CD4-positive, alpha-beta T cell treated with Interleukin-21 for 1 hour (primary cell): ENCODE results near the gene PPDPF.
A peak's percentile ranks its signal among the peaks of the same experiment; 100 is the strongest.

ENCODE experiments used
- DNase-seq: peaks from one replicate; pipeline ENCODE4 v3.0.0-alpha.2; 2020

The PPDPF gene

DNA sequence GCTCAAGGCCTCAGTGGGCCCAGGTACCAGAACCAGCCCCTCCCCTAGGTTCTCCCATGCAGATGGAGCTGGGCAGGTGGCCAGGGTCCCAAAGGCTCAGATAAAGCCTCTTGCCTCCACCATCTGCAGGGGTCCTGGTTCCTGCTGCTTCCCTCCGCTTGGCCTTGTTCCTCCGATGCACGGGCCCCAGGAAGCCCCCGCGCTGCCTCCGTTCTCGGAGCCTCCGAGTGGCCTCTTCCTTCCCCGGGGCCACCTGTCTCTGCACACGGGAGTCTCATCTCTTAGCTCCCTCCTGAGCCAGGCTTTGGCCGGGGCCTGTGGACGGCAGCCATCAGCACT is 18.5 kb downstream of the PPDPF start:
- DNase-seq, result no peak

DNA sequence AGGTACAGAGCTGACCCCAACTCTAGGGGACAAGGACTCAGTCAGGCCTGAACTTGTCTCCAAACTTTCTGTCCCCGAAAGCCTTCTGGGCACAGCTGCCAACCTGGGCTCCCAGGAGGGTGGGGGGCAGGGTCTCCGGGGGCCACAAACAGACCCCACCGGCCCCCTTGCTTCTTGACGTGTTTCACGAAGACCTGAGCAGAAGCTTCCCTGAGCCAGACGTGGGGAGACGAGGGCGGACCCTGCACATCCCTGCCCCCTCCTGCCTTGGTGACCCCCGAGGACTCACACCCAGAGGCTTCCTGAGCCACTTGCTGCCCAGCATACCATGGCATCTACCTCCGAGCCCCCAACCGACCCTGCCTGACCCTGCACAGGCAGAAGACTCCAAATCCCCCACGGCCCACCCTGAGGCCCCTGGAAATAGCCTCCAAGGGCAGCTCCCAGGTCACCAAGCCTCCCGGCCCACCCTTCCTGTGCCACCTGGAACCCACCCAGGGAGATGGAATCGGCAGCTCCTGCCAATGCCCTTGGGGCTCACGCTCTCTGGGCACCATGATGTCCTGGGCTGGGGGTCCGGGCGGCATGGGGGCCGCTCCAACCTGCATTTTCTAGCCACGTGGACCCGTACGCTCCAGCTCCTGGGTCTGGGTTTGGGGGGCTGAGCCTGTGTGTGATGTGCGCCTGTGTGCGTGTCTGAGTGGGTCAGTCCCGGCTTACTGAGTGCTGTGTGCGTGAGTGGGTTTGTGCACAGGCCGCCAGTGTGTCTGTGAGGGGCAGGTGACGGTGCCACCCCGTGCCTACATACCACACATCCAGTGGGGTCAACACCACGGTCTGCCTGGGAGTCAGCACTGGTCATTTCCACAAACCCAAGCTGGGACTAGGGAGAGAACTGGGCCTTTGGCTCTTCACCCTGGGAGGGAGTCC is 19.1 kb downstream of the PPDPF start:
- no peak for DNase-seq

- no peak for DNase-seq
Measured at GRCh38 chr20:63540417-63541186, 20.0 kb downstream of the PPDPF start.

DNA sequence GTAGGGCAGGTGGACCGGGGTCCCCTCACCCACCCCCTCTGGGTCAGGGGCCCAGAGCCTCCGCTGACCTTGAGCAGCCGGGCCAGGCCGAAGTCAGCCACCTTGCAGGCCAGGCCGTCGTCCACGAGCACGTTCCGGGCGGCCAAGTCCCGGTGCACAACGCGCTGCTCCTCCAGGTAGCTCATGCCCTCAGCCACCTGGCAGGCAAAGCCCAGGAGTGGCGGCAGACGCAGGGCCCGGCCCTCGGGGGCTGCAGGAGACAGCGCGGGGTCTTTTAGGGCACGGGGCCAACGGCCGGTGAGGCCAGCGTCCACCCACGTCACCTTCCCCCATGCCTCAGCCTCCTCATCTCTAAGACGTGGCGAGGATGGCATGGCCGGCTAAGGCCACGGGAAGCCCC is 20.8 kb downstream of the PPDPF start:
- no peak for DNase-seq

GRCh38 chr20:63542031-63542559 is 21.5 kb downstream of the PPDPF start:
- no peak for DNase-seq

DNA sequence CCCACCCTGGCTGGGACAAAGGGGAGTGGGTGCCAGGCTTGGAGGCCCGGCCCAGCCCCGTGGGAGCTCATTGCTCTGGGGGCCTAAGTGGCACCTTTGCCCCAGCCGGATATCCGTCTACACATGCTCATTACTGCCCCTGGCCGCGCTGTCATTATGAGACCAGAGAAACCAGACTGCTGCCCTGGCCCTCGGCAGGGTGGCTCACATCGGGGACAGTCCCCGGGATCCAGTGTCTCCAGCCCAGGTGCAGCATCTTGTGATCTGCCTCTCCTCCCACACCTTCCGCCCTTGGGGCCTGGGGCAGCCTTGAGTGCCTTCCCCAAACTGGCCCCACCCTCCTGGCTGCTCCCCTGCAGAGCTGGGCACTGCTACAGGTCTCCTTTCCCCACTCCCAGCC is 22.1 kb downstream of the PPDPF start:
- DNase-seq, result no peak

DNA sequence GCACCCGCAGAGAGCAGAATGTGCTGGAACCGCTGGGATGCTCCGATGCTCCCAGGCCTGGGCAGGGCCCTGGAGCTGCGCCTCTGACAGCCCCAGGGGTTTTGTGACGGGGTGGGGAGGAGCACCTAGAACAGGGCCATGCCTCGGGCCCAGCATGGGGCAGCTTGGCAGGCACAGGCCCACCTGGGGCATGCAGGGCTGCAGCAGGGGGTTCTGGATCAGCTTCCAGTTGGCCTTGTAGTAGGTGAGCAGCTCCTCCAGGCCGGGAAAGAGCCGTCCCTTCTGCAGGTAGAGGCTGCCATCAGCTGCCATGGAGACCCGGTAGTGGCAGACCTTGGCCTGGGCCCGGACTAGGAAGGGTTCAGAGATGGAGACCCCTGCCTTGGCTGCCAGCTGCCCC is 22.6 kb downstream of the PPDPF start:
- no peak for DNase-seq

- DNase-seq, result no peak
Measured at GRCh38 chr20:63543733-63544132, 23.2 kb downstream of the PPDPF start.

DNA sequence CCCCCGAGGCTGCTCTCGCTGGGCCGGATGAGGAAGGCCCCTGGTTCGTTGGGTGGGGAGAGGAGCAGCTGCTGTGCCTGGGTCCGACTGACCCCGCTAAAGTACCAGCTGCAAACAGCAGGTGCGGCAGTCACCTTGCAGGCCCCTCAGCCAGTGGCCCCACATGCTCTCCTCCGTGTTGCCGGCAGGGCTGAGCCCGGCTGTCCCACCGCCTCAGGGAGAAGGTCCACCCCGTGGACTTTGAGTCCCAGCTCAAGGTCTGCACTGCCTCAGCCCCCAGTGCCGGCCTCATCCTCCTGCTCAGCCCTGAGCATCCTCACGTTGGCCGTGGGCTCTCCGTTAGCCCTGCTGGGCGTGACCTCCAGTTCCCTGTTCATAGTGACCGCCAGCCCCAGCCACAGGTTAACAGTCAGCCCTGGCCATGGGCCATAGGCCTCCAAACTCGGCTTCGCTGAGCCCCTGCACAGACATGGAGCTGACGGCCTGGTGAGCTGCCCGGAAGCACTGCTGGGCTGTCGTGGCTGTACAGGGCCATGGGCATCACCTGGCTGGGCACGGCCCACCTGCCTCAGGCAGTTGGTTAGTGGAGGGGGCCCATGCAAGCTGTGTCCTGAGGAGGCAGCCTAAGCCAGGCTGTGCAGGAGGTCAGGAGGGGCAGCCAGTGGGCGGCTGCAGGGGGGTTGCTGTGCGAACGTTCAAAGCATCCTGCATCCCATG is 23.8 kb downstream of the PPDPF start:
- no peak for DNase-seq

GRCh38 chr20:63544958-63545516 is 24.5 kb downstream of the PPDPF start:
- DNase-seq, result no peak

DNA sequence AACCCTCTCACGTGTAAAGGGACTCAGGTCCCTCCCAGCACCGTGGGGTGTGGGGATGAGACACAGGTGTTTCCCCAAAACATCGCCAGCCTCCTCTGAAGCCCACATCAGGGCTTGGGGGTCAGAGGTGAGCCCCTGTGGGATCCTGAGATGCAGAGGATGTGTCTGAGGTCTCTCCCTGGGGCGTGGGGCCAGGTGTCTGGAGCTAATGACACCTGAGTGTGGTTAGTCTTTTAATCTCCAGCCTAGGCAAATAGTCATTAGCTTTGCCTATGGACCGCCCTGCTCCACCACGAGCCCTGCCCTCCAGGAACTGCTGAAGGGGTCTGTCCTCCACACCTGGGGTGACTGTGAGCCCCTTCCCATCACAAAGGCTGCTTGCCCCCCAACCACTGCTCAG is 25.2 kb downstream of the PPDPF start:
- no peak for DNase-seq

DNA sequence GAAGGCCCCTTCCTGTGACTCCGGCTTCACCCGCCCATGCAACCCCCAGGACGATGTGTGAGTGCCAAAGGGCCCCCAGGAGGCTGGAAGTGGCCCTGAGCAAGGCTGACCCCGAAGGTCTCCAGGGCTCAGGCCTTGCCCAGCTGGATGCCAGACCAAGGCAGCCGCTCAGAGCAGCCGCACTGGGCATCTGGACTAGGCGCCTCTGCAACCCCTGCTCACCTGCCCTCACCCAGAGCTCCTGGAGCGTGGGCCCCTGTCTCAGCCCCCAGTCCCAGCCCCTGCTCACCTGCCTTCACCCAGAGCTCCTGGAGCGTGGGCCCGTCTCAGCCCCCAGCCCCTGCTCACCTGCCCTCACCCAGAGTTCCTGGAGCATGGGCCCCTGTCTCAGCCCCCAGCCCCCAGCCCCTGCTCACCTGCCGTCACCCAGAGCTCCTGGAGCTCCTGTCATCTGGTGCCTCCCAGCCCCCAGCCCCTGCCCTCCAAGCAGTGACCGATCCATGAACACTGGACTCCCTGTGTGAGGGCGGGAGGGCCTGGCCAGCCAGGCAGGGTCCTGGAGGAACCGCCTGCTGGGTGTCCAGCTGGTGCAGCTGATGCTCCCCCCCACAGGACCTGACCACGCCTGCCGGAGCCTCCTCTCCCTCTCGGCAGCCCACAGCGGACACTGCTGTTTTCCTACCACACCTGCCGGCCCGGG is 25.8 kb downstream of the PPDPF start:
- no peak for DNase-seq

DNA sequence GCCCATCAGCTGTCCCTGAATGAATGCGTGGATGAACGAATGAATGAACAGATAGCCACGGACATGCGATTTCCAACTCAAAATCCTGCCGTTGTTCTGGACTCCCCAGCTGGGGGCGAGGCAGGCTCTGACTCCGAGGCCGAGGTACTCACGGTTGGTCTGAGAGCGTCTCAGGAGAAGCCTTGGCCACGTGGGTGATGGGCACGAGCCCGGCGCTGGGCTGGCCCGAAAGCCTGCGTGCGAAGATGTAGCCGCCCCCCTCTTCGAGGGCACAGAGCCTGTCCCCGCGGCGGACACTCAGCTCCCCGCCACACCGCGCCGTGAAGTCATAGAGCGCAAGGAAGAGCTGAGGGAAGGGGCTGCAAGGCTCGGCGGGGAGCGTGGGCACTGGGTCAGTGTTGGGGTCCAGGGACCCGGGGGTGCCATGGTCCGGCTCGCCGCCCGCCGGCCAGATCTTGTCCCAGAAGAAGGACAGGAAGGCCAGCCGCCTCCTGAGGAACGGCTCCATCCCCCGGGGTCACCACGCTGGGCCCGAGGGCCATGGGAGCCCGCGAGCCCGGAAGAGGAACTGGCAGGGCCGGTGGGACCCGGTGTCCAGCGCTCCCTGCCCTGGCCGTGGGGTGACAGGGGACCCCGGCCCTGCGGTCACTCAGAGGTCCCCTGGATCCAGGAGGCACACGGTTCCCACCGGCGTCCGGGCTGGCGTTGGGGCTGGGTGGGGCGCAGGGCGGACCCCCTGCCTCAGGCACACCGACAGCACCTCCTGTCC is 26.6 kb downstream of the PPDPF start:
- no peak for DNase-seq

DNA sequence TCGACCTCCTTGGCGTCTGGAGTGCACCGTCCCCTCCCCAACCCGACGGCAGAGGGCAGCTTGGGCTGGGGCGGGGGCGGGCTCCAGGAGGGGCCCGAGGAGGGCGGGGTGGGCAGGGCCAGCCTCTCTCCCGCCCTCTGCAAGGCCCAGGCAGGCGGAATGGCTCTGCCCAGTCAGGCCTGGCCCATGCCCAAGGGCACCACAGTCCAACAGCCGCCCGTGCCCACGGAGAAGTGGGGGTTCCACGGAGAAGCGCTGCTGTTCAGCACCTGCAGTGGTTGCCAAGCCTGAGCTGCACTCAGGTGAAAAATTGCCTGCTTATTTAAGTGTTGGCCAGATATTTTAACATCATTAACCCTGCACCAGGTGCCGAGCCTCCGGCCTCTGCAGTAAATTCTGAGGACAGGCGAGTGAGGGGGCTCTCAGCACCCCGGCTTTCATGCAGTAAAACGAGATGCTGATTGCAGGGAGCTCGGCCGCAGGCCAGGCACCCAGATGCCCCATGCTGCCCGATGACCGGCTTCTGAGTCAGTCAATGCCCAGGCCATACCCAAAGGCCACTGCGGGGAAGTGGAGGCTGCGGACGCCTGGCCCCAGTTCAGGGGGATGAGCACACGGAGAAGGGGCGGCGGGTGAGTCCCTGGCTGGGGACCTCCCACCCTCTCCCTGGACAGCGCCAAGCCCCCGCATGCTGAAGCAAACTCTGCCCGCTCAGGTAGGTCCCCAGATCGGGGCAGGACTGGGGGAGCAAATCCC is 27.3 kb downstream of the PPDPF start, which contains the start of gene SRMS:
TSS of gene SRMS (minus strand) at position 25 of the 756 bp plus-strand sequence. CDS start 286 bp downstream, outside the sequence.
- DNase-seq, result no peak

DNA sequence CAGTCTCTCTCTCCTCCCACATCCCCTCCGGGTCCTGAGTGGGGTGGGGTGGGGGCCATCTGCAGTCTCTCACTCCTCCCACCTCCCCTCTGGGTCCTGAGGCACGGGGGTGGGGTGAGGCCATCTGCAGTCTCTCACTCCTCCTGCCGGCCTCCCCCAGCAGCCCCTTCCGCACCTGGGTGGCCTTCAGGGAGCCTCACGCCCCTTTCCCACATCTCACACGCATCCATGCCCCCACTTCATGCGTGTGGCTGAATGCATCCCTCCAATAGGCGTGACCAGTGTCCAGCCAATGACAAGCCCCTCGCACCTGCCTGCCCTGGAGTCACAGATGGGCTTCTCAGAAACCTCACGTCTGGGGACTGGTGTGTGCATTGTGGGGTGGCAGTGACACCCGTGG is 28.0 kb downstream of the PPDPF start:
- DNase-seq, result no peak

- DNase-seq, result no peak
Measured at GRCh38 chr20:63549019-63549418, 28.5 kb downstream of the PPDPF start.

DNA sequence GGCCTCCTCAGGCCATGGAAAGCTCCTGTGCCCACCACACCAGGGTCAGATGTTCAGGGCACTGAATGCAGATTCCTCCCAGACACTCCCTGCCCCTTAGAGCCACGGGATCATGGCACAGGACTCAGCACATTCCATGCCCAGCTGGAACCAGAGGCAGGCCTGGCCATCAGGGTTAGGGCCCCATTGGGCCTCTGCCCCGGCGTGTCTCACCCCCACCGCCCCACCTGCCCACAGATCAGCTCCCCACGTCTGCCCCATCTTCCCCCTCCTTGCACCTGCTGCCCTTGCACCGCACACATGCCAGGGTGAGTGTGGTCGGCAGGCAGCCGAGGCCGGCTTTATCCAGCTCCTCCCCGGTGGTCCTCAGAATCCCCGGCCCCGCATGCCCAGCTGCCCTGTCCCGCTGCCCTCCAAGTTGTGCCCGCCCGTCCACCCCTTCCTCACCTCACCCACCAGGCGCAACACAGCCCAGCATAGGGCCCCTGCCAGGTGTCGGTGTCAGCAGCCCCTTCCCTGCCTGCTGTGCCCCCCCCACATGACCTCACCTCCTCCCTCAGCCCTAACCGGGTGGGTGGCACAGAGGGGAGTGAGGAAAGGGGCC is 29.2 kb downstream of the PPDPF start:
- no peak for DNase-seq

GRCh38 chr20:63551068-63551467 is 30.5 kb downstream of the PPDPF start:
- DNase-seq, result no peak

- peak; percentile 72 for DNase-seq
Measured at GRCh38 chr20:63552481-63553249, 32.1 kb downstream of the PPDPF start.
